GM18508 (cell line): ENCODE data around the gene CEACAM1.
"Not testable (repeated sequence)": the region's sequence is repeated elsewhere in the genome, so short reads cannot be mapped to it uniquely, and the experiment has no call there.

Experiments used
- ATAC-seq: cut with Tn5 transposase; IDR thresholded peaks from one replicate; pipeline ENCODE4 v1.9.1; 2021; ENCODE audit warnings: moderate number of reproducible peaks; ENCODE audit not compliant: insufficient read depth, unreplicated experiment

The CEACAM1 gene

DNA sequence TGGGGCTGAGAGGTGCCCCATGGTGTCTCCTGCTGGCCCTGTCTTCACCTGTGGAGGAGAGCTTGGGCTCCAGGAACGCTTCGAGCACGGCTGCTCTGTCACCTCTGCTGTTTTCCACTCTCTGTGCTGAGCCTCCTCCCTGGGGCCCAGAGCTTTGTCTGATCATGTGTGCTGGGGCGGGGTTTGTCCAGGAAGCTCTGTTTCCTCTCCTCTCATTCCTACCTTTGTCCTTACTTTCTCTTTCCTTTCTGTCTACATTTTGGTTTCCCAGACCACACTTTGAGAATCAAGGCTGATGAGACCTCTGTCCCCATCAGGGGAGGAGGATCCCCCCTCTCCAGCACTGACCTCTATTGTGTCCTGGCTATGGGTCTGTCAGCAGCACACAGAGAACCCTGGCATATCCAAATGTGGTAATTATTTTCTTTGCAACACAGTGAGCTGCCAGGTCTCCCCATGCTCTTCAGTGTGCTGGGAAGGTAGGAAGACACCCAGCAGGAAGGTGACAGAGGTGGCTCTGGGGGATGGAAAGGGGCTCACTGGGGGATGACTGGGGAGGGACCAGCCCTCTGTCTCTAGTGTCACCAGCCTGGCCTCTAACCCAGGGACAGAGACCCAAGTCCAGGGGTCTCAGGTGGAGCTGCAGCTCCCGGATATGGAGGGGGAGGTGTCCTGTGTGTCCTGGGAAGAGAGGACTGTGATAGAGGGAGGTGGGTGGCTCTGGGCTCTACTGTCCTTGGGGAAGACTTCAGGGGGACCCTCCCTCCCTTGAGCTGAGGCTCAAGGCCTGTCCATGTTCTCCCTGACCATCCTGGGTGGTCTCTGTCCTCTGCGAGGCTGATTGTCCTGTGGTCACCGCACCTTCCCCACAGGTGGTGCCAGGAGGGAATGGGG, at the start of gene CEACAM1:
Gene CEACAM1, minus strand, starts transcription at position 128 of the 894 bp plus-strand sequence. Its CDS starts 107 bp downstream, at position 21.
- no peak for ATAC-seq

DNA sequence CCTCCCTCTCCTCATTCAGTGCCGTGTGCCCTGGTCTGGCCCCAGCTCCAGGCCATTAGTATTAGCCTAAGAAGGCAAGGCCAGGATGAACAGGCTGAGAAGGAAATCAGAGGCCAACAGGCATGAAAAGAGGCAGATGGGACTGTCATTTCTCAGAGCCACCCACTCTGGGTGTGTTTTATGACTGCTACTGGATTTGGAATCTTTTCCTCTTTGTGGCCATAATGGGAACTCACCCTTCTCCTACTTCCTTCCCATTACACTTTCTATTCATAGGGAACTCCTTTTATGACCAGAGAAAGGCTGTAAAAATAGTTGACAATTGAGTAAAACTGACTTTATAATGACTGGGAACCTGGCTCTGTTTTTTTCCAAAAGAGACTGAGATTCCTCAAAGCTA, 48.7 kb upstream of the CEACAM1 start:
- ATAC-seq = no peak

DNA sequence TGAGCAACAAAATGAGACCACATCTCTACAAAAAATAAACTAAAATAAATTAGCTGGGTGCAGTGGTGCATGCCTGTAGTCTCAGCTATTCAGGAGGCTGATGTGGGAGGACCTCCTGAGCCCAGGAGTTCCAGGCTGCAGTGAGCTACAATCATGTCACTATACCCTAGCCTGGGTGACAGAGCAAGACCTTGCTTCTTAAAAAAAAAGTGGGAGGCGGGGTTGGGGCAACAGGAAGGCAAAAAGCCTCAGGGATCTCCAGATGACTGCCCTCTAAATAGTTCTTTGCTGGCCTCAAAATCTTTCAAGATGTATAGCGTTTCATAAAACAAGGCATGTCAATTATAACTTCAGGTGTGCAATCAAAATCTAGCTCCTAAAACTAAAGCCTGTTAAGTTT, 48.0 kb upstream of the CEACAM1 start:
- ATAC-seq = no peak

DNA sequence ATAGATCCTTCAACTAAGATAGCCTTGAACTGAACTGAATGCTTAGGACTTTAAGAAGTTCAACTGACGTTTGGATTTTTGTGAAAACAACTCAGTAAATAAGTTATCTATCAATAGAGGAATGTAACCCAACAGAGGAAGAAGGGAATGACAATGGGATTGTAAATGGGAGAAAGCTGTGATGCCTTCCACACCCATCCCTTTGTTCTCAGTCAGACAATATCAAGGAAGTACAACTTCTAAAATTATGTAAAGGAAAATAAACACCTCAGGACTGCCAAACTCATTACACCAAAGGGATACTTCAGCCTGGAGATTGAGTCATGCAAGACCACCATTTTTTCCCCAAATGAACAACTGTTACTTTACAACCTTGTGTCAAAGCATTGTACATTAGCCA, 45.4 kb upstream of the CEACAM1 start:
- no peak for ATAC-seq

DNA sequence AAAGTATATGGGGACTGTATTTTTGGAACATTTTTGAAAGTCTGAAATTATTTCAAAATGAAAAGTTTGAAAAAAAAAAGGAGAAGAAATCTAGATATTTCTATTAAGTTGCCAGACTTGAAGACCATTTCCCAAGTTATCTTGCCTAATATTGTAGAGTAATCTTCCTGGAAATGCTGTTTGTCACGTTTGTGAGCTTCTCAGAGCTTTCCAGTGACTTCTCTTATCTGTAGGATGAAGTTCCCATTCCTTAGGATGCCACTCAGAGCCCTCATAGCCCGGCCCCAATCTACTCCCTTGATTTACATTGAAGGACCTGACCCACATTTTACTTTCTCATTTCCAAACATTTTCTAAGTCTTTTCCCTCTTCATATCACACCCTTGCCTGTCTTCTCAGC, 42.8 kb upstream of the CEACAM1 start:
- ATAC-seq = no peak

DNA sequence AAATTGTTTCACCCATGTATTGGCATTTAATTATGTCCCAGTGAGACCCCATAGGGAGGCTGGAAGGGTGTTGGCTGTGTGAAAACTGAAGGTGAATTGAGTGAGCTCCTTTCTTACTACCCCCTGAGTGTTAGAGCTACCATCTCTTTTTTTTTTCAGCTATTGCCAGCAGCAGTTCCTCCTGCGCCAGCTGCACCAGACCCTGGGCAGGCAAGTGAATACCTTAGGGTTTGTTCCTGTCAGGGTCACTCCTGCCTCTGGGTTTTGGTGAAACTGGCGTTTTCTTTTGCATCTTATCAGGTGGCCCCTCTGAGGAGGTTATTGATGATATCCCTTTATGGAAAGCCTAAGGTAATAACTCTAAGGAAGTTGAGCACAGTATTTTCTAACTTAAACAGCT, 40.9 kb upstream of the CEACAM1 start:
- ATAC-seq = no peak

DNA sequence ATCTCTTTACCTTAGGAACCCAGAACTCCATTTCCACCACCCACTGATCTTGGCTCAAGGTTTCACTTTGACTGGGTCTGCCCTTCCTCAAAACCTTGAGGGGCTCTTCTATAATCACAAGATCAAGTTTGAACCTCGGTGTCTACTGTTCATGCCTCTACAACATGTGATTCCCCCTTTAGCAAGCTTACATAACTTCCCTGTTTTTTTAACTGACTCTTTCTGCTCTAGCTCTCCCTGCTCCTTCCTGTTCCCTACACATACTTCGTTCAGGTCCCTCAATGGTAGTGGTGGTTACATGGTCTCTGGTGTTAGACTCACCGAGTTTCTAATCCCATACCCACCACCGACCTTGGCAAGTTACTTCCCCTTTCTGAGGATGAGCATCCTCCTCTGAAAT, 39.7 kb upstream of the CEACAM1 start:
- ATAC-seq = no peak

DNA sequence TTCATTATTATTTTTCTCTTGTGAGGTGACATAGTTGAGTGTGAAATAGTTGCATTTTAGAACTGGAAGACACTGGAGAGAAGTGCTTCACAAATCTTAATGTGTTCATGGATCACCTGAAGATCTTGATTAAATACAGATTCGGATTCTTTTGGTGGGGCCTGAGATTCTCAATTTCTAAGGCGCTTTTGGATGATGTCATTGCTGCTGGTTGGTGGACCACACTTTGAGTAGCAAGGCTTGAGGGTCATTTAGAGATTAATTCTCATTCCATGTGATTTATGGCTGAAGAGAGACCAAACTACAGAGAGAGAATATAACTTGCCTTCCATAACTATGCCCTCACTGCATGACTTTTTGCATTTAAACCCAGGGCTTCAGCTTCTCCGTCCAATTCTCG, 39.3 kb upstream of the CEACAM1 start:
- ATAC-seq = no peak

DNA sequence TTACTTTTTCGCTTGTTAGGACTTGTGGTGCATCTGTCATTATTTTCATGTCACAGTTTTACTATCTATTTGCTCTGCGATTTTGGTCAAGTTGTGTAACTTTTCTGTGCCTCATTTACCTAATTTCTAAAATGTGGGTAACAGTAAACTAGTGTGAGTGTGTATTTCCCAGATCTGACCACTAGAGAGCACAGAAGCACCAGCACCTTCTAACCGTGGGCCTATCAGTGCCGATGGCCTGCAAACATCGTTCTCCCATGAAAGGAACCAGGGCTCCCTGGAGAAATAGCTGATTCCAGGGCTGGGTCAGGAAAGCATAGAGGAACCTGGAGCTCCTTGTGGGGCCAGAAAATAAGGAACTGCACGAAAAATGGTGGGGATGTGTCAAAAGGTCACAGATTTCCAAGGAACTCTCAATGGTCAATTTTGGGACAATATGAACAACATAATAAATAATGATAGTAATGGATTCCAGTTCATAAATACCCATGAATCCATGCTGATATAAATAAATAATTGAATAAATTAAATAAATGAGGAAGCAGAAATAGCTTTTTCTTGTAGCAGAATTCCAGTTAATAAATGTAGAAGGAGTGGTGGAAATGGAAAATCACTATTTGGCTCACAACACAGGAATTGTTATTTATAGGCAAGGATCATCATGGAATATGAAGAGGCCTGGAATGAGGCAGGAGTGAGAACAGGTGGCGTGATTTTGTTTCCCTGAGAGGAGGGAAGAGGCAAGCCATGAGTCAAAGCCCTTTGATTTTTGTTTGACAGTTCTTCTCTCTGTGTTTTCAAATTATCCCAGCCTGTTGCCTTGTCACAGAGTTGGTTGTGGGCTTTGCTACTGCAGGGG, 35.3 kb upstream of the CEACAM1 start:
- no peak for ATAC-seq

DNA sequence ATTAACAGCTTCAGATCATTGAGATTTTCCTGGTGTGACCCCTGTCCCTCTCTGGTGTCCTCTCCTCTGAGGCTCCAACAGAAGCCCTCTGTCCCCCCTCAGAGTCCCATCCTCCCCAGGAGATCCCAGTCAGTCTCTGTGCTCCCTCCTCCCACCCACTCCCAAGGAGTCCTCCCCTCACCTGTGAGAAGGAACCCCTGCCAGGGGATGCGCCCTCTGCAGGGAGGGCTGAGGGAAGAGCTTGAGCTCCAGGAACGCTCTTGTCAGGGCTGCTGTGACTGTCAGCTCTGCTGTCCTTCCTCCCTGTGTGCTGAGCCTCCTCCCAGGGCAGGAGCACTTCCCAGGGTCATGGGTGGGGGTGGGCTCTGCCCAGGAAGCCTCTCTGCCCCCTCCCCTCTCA, 33.2 kb upstream of the CEACAM1 start:
- no peak for ATAC-seq

DNA sequence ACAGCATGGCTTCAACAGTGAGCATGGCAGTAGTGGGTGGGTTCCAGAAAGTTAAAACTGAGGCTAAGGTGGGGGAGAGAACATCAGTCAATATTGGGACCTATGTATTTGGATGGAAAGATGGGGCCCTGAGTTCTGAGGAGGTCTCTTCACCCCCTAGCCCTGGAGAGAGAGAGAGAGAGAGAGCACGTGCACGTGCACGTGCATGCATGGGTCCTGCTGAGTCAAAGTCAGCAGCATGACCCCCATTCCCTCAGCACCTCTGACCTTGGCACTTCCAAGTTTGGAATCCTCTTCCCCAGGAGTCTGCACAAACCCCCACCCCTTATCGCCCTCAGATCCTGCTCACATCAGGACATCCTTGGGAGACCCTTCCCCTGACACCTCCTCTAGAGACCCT, 32.5 kb upstream of the CEACAM1 start:
- ATAC-seq = no peak

DNA sequence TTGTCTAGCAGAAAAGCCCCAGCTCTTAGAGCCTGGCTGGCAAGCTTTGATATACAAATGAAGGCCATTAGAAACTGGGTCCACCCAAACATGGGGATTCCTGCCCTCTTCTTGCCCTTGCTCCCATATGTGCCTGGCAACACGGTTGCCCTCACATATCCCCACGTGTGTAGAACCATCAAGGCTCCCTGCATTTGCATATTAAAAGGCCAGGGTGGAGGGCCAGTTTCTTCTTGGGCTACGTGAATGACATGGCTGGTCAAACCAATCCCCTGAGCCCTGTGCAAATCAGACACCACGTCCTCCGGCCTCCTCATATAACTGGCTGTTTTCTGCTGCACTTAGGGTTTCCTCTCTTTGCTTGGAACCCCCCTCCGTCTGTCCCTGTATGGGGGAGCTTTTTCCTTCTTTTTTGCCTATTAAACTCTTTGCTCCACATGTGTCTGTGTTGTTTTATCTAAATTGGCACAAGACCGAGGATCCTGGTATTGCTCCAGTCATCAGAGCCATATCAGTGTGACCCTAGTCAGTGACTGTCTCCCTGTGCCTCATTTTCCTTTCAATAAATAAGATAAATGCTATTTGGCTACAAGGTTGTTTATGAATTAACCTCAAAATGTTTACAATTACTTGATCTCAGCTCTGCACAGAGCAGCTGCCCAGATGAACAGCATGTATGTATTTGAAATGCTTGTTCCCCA, 30.3 kb upstream of the CEACAM1 start:
- ATAC-seq = no peak

DNA sequence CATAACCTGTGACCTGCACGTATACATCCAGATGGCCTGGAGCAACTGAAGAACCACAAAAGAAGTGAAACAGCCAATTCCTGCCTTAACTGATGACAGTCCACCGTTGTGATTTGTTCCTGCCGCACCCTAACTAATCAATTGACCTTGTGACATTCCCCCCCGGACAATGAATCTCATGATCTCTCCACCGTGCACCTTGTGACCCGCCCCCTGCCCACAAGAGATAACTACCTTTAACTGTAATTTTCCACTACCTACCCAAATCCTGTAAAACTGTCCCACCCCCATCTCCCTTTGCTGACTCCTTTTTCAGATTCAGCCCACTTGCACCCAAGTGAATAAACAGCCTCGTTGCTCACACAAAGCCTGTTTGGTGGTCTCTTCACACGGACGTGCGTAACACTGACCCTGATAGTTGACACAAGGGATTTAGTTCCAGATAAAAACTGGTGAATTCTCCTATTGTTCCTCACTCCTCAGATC, 29.1 kb upstream of the CEACAM1 start:
- not testable (repeated sequence) for ATAC-seq

DNA sequence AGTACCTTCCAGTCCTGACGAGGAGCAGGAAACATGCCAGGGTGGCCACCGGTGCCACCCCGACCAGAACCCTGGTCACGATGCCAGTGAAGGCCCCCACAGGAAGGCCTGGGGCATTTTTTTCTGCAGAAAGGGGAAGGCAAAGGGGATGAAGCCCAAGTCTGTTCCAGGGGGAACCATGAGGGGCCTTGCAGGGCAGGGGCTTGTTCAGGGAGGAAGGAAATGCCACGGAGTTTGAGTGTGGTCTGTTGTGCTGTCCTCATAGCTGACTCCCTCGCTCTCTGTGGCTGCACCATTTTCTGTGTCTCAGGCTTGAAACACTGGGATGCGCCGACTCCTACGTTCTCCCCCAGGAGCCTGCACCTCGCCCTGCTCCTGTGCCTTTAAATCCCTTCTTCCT, 27.5 kb upstream of the CEACAM1 start:
- no peak for ATAC-seq

DNA sequence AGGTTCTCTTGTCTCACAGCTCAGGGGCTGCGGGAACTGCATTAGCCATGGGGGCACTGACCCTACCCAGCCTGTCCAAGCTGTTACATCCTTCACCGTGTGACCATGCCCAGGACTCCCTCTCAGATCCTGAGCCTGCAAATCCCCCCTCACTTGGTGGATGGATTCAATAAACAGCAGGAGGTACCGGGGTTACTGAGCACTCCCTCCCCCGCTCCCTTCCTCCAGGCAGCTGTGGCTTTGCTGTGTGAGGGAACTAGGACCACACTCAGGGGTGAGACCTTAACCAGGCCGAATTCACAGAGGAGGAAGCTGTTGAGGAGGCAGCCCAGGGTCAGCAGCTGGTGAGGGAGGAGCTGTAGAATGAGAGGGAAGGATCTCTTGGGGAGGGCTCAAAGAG, 27.0 kb upstream of the CEACAM1 start:
- ATAC-seq = no peak

DNA sequence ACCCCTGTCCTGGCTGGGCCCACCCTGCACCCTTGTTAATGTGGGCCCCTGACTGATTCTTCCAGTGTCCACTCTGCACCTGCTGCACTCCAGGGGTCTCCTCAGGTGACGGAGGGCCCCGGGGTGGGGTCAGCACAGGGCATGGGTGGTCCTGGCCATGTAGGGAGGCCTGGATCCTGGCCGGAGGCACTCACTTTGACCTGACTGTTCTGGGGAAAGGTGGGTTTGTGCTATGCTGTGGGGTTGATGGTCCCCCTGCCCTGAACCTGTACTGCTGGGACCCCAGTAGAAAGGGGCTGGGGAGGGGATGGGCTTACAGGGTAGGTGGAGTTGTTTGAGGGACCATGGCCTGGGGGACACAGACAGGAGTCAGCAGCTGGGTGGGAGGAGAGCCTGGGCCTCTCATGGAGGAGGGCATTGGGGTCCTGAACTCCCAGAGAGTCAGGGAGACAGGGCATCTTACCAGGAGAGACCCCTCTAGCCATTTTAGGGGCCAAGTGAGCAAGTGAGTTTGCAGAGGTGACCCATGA, 25.8 kb upstream of the CEACAM1 start:
- ATAC-seq = no peak

DNA sequence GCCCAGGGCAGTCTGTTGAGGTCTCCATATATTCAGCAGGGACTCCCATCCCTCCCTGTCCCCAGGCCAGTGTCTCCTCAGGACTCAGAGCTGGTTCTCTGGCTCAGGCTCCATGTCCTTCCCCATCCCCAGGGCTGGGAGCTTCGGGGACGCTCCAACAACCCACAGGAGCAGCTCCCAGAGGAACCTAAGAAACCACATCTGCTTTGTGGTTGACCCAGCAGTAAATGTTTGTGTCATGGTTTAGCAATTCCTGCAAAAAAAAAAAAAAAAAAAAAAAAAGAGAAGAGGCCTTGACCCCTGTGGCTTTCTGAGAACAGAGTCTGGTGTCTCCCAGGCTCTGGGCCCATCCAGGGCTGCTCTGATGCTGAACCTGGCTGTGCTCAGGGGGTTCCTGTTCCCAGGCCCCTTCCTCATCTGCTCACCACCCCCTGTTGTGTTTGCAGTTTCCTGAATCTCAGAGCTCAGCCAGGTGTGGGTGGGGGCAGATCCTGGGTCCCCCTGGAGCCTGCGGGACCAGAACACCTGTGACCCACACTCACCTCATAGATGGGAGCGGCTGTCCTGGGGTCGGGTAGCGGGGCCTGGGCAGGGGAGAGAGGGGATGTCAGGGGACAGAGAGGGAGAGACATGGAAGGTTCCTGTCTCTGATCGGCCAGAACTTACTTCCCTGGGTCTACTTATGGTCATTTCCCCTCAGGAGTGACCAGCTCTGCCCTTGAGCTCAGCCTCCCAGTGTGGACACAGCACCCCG, 25.2 kb upstream of the CEACAM1 start:
- ATAC-seq = no peak

DNA sequence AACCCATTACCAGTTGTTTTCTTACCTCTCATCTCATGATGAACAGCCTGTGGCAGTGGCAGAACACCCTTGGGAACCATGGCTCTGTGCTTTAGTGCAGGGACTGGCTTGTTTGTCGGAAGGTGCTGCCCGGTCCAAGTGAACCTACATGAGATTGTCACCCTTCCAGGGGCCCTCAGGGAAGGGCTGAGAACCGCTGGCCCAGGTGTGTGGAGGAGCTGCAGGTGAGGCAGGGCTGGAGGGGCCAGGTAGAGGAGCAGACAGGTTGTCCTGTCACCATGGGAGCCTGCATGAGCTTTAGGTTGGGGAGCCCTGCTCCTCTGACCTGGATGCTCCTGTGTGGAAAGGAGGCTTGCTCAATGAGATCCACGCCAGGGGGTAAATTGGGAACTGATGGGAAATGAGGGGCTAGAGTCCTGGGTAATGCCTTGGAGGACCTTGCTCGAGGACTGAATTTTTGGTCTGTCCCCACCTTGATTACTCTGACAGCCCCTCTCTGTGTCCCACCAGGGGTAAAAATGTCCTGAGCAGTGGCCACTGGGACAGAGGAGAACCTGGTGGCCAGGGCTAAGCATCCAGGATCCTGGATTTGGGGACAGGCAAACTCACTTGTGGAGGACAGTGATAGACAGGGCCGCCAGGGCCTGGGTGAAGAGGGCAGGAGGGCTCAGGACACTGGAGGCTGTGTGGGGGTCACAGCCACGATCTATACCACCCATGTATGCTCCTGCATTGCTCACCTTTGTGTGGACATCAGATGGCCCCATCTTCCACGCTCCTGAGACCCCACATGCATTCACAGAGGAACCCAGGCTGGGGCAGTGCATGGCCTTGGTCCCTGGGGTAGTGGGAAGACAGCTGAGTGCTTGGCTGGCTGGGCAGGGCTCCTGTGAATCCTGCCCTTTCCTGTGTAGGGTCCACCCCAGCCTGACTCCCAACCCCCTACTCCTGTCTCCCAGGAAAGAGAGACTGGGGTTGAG, 24.1 kb upstream of the CEACAM1 start:
- ATAC-seq = no peak

DNA sequence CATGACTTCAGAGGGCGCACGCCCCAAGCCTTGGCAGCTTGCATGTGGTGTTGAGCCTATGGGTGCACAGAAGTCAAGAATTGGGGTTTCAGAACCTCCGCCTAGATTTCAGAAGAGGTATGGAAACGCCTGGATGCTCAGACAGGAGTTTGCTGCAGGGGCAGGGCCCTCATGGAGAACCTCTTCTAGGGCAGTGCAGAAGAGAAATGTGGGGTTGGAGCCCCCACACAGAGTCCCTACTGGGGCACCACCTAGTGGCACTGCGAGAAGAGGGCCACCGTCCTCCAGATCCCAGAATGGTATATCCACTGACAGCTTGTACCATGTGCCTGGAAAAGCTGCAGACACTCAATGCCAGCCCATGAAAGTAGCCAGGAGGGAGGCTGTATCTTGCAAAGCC, 22.2 kb upstream of the CEACAM1 start:
- not testable (repeated sequence) for ATAC-seq
